Endothelial cell of umbilical vein (primary cell): ENCODE results near the gene SPAG17.

Source experiments
- CTCF ChIP-seq, 2 donors: IDR thresholded peaks; 1 replicate in 1 of 2; 2 replicates in 1 of 2; pipeline ENCODE4 v1.5.1; 2011; ENCODE audit warnings: low read length in 2 of 2, mild to moderate bottlenecking in 2 of 2, moderate library complexity in 2 of 2, control low read depth in 1 of 2, inconsistent platforms in 1 of 2, low read depth in 1 of 2; ENCODE audit not compliant: insufficient read depth in 1 of 2; ENCODE audit errors: extremely low read depth in 1 of 2
- EZH2 ChIP-seq: IDR thresholded peaks from 2 replicates; pipeline ENCODE4 v1.6.1; 2012; ENCODE audit warnings: borderline replicate concordance, low read depth, mild to moderate bottlenecking, moderate library complexity, low read length, inconsistent platforms; ENCODE audit not compliant: severe bottlenecking
- FOS ChIP-seq: IDR thresholded peaks from 2 replicates; pipeline ENCODE4 v1.6.1; 2011; ENCODE audit warnings: mild to moderate bottlenecking, low read length, moderate library complexity, borderline replicate concordance; ENCODE audit not compliant: insufficient read depth
- JUN ChIP-seq: IDR thresholded peaks from 2 replicates; pipeline ENCODE4 v1.6.1; 2011; ENCODE audit warnings: borderline replicate concordance, low read depth; ENCODE audit not compliant: insufficient read length, insufficient read depth
- MAX ChIP-seq: IDR thresholded peaks from 2 replicates; pipeline ENCODE4 v1.6.1; 2011; ENCODE audit not compliant: insufficient read depth, insufficient read length
- MYC ChIP-seq: IDR thresholded peaks from one replicate; pipeline ENCODE4 v1.6.1; 2011; ENCODE audit warnings: mild to moderate bottlenecking, low read depth, low read length
- POLR2A ChIP-seq: IDR thresholded peaks from 2 replicates; pipeline ENCODE4 v1.6.1; 2012; ENCODE audit warnings: low read depth, mild to moderate bottlenecking, control low read depth, low read length
- POLR2AphosphoS5 ChIP-seq: IDR thresholded peaks from 2 replicates; pipeline ENCODE4 v1.6.1; 2012; ENCODE audit warnings: low read depth, mild to moderate bottlenecking, control low read depth, low read length, moderate library complexity; ENCODE audit not compliant: insufficient read depth

GRCh38 chr1:117981455-117982192, 203.4 kb downstream of the SPAG17 start:
- no peak for TF ChIP-seq EZH2
- no peak for TF ChIP-seq MYC
- TF ChIP-seq POLR2AphosphoS5 = no peak
- no peak for TF ChIP-seq CTCF (IDR thresholded peaks at IDR 0.05; ENCODE audit: extremely low read depth in 1 of 2, insufficient read depth in 1 of 2, low read depth in 1 of 2, low read length in 2 of 2)
- no peak for TF ChIP-seq POLR2A
- TF ChIP-seq JUN = no peak
- TF ChIP-seq FOS = no peak
- TF ChIP-seq MAX = no peak
